ENCODE data around the gene TLR3.

DNA sequence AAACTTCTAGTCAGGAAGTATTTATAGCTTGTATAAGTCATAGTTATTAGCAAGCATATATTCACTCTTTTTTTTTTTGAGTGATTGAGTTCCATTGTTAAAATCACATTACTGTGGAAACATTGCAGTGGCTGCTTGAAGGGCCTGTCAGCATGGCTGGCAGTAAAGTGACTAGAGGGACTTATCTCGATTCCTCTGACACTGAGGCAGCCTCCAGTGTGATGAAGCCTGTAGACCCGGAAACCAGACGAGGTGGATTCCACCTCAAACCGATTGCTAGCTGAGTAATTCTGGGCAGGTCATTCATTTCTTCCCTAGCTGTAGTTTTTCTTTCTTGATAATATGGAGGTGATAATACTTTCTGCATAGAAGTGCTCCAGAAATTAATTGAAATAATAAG is 40.3 kb downstream of the TLR3 start:
- TF ChIP-seq POLR2AphosphoS5 (IDR thresholded peaks at IDR 0.05) (no peak), POLR2A (IDR thresholded peaks at IDR 0.05) (no peak), EP300 (IDR thresholded peaks at IDR 0.05) (no peak)
- TF ChIP-seq, protein P1, sequence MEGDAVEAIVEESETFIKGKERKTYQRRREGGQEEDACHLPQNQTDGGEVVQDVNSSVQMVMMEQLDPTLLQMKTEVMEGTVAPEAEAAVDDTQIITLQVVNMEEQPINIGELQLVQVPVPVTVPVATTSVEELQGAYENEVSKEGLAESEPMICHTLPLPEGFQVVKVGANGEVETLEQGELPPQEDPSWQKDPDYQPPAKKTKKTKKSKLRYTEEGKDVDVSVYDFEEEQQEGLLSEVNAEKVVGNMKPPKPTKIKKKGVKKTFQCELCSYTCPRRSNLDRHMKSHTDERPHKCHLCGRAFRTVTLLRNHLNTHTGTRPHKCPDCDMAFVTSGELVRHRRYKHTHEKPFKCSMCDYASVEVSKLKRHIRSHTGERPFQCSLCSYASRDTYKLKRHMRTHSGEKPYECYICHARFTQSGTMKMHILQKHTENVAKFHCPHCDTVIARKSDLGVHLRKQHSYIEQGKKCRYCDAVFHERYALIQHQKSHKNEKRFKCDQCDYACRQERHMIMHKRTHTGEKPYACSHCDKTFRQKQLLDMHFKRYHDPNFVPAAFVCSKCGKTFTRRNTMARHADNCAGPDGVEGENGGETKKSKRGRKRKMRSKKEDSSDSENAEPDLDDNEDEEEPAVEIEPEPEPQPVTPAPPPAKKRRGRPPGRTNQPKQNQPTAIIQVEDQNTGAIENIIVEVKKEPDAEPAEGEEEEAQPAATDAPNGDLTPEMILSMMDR (IDR thresholded peaks at IDR 0.05) = no peak
